DMS153 (cell line): ENCODE data around the gene RPL39.
A peak's percentile ranks its signal among the peaks of the same experiment; 100 is the strongest.
"Not testable (repeated sequence)": the region's sequence is repeated elsewhere in the genome, so short reads cannot be mapped to it uniquely, and the experiment has no call there.

Experiments
- DNase-seq: peaks from one replicate; lab custom pipeline; 2025; lab: John Stamatoyannopoulos, UW

RPL39 gene

DNA sequence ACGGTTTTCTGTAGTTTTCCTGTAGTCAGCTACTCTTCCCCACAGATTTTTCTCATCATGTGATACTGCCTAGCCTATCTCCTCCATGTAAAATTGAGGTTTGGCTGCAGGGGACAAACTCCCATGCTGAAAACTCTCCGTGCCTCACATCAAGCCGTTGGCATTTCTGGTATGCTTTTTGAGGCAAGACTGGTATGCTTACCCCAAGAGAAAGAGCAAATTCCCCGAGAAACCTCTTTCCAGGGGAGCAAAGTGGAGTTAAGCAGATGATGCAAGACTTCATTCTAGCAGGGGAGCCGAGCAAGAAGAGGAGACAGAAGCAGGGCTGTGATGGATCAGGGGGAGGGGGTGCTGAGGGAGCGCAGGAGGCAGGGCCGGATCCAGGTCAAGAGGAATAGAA, 28.2 kb downstream of the RPL39 start:
- no peak for DNase-seq

DNA sequence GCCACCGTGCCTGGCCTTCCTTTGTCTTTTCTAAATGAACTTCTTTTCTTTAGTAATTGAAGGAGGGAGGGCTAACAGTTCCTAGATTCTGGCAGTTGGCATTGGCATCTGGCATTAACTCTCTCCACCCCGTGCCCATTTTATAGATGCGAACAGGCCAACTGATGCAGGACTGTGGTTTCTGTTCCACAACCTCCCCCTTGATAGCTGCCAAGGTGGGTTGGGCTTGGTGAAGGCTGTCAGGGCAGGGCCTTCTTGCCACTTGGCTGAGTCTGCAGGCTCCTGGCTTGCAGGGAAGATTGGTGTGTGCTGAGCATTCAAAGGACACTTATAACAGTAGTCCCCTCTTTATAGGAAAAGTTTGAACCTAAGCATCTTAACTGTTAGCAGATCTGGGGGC, 28.7 kb downstream of the RPL39 start:
- DNase-seq, result no peak

- no peak for DNase-seq
Observed at GRCh38 chrX:119760026-119760877, 31.2 kb downstream of the RPL39 start.

DNA sequence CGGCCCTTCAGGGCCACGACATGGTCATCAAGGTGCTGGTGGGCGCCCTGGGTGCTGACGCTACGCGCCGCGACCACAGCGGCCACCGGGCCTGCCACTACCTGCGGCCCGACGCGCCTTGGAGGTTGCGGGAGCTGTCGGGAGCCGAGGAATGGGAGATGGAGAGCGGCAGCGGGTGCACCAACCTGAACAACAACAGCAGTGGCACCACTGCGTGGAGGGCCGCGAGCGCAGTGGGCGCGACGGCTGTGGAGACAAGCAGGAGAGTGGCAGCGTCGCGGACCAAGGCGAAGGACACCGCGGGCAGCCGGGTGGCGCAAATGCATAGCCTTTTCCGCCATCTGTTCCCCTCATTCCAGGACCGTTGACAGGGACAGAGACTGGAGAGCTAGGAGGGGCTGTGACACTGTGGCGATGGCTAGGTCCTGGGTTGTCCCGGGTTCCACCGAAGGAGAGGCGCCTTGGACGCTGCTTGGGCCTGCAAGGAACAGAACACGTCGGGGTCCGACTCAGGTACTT, 32.1 kb downstream of the RPL39 start:
- no peak for DNase-seq

GRCh38 chrX:119758731-119759247, 32.6 kb downstream of the RPL39 start:
- DNase-seq, result no peak

- no peak for DNase-seq
Observed at GRCh38 chrX:119757979-119758730, 33.3 kb downstream of the RPL39 start, which contains the start of gene SOWAHD. Gene SOWAHD, plus strand, starts transcription at chrX:119758588. Its CDS starts 80 bp downstream, at chrX:119758668.

GRCh38 chrX:119757646-119757978, 33.8 kb downstream of the RPL39 start:
- DNase-seq, result no peak

DNA sequence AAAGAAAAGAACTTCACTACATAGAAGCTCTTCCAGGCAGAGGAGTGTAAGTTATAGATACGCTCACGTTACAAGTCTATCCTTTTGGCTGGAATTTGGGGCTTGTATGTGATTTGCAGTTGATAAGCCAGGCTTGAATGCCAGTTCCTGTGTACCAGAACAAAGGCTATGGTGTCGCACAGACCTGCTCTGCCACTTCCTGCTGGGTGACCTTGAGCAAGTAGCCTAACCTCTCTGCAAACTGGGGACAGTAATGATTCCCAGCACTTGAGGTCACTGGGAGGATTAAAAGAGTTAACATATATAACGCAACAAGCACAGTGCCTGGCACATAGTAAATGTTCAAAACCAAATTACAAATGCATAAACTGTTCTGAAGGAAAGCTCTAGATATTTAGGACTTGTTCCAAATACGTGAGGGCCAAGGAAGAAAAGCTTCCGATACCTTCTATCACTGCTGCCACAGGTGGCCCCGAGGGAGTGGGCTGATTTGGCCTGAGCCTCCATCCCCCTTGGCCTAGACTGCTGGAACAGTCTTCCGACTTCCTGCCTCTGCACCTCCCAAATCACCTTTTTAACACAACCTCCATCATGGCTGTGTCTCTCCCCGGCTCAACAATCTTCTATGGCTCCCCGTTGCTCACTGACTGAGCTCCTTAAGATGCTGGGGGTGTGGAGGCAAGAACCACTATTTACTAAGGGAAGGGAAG, 34.3 kb downstream of the RPL39 start:
- no peak for DNase-seq

- DNase-seq, result no peak
Observed at GRCh38 chrX:119755981-119756533, 35.4 kb downstream of the RPL39 start.

GRCh38 chrX:119753639-119754257, 37.7 kb downstream of the RPL39 start:
- peak; percentile 33 for DNase-seq

- DNase-seq, result no peak
Observed at GRCh38 chrX:119753001-119753400, 38.4 kb downstream of the RPL39 start.

DNA sequence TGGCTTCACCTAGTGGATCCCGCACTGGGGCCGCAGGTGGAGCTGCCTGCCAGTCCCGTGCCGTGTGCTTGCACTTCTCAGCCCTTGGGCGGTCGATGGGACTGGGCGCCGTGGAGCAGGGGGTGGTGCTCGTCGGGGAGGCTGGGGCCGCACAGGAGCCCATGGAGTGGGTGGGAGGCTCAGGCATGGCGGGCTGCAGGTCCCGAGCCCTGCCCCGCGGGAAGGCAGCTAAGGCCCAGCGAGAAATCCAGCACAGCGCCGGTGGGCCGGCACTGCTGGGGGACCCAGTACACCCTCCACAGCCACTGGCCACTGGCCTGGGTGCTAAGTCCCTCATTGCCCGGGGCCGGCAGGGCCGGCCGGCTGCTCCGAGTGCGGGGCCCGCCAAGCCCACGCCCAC, 40.7 kb downstream of the RPL39 start:
- DNase-seq, result not testable (repeated sequence)

DNA sequence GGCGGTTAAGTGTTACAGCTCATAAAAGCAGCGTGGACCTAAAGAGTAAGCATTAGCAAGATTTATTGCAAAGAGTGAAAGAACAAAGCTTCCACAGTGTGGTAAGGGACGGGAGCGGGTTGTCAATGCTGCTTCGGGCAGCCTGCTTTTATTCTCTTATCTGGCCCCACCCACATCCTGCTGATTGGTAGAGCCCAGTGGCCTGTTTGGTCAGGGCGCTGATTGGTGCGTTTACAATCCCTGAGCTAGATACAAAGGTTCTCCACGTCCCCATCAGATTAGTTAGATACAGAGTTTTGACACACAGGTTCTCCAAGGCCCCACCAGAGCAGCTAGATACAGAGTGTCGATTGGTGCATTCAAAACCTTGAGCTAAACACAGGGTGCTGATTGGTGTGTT, 41.3 kb downstream of the RPL39 start:
- not testable (repeated sequence) for DNase-seq

DNA sequence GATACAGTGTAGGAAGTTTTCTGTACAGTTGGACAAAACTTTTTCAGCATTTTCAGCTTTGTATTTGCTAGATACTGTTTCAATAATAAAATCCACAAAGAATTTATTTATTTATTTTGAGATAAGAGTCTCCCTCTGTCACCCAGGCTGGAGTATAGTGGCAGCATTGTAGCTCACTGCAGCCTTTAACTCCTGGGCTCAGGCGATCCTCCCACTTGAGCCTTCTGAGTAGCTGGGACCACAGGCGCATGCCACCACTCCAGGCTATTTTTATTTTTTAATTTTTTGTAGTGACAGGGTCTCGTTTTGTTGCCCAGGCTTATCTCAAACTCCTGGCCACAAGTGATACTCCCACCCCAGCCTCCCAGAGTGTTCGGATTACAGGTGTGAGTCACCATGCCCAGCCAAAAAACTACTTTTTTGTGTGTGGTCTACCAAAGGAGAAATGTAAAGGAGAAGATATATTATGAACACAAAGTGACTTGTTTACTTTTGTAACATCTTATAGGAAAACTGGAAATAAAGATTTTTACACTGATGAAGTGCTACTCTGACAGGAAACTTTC, 46.1 kb downstream of the RPL39 start:
- DNase-seq, result no peak

GRCh38 chrX:119738742-119739141, 52.7 kb downstream of the RPL39 start:
- DNase-seq, result no peak
